RWPE2 (cell line): ENCODE results near the gene CCL17.

Experiments used
- ATAC-seq: fragments of 200-7000 bp; cut with Tn5 transposase; 3 replicates; pipeline ENCODE4 v1.9.1; 2021; ENCODE audit warnings: low read depth
- DNase-seq: peaks from one replicate; pipeline ENCODE4 v3.0.0-alpha.2; 2020; ENCODE audit warnings: low spot score
- H3K27ac ChIP-seq: fragments of 450-650 bp; 2 replicates; pipeline ENCODE4 v1.5.1; 2017; ENCODE audit warnings: mild to moderate bottlenecking; ENCODE audit not compliant: poor library complexity, severe bottlenecking
- H3K27me3 ChIP-seq: fragments of 250-450 bp; sonication (Bioruptor Pico); 2 replicates; pipeline ENCODE4 v1.5.1; 2021; ENCODE audit warnings: mild to moderate bottlenecking, moderate library complexity; ENCODE audit not compliant: insufficient read depth, poor library complexity, severe bottlenecking
- H3K36me3 ChIP-seq: fragments of 250-450 bp; sonication (Bioruptor Pico); 2 replicates; pipeline ENCODE4 v1.5.1; 2020; ENCODE audit warnings: low read depth, mild to moderate bottlenecking, moderate library complexity
- H3K4me1 ChIP-seq: fragments of 250-450 bp; sonication (Bioruptor Pico); 2 replicates; pipeline ENCODE4 v1.5.1; 2021; ENCODE audit warnings: mild to moderate bottlenecking, moderate library complexity; ENCODE audit not compliant: insufficient read depth, poor library complexity, severe bottlenecking
- H3K4me3 ChIP-seq: fragments of 250-450 bp; sonication (Bioruptor Pico); 2 replicates; pipeline ENCODE4 v1.5.1; 2021; ENCODE audit warnings: mild to moderate bottlenecking, moderate library complexity; ENCODE audit not compliant: severe bottlenecking
- H3K9me3 ChIP-seq: fragments of 250-450 bp; sonication (Bioruptor Pico); 2 replicates; pipeline ENCODE4 v1.5.1; 2021; ENCODE audit warnings: mild to moderate bottlenecking, moderate library complexity; ENCODE audit not compliant: severe bottlenecking
- CTCF ChIP-seq: fragments of 450-650 bp; IDR thresholded peaks from one replicate; pipeline ENCODE4 v1.5.1; 2017; ENCODE audit warnings: mild to moderate bottlenecking, moderate library complexity; ENCODE audit not compliant: poor library complexity, severe bottlenecking

The CCL17 gene

GRCh38 chr16:57427824-57428223, 23.3 kb downstream of the CCL17 start:
- Histone ChIP-seq H3K27me3 (no peaks in the 10 kb centered on the region), H3K4me3 (no peak overlapping the region), H3K9me3 (no peaks in the 10 kb centered on the region), H3K27ac (no peak overlapping the region), H3K4me1 (no peaks in the 10 kb centered on the region), H3K36me3 (peaks cover 50% of the 10 kb centered on the region)
- DNase-seq (no peak), ATAC-seq (no peak)
- no peak for TF ChIP-seq CTCF

- no peak for ATAC-seq
Measured at GRCh38 chr16:57430955-57431354, 26.4 kb downstream of the CCL17 start.

GRCh38 chr16:57432505-57432904, 27.9 kb downstream of the CCL17 start:
- no peaks in the 10 kb centered on the region for H3K4me1 ChIP-seq

More at GRCh38 chr16:57430955-57431354, 26.4 kb downstream of the CCL17 start:
- no peaks in the 10 kb centered on the region for H3K9me3 ChIP-seq
- no peaks in the 10 kb centered on the region for H3K4me1 ChIP-seq
- DNase-seq: no peak
- TF ChIP-seq CTCF: no peak
- H3K27me3 ChIP-seq: no peaks in the 10 kb centered on the region
- no peak overlapping the region for H3K27ac ChIP-seq
- no peak overlapping the region for H3K4me3 ChIP-seq
- peaks cover 81% of the 10 kb centered on the region for H3K36me3 ChIP-seq

GRCh38 chr16:57432989-57433388, 28.4 kb downstream of the CCL17 start:
- ATAC-seq: no peak
- H3K36me3 ChIP-seq: peaks cover 93% of the 10 kb centered on the region

More at GRCh38 chr16:57432505-57432904, 27.9 kb downstream of the CCL17 start:
- DNase-seq: no peak
- H3K36me3 ChIP-seq: peaks cover 93% of the 10 kb centered on the region
- H3K27me3 ChIP-seq: no peaks in the 10 kb centered on the region
- no peak overlapping the region for H3K27ac ChIP-seq
- no peak for TF ChIP-seq CTCF
- H3K4me3 ChIP-seq: no peak overlapping the region
- no peak for ATAC-seq
- H3K9me3 ChIP-seq: no peaks in the 10 kb centered on the region

More at GRCh38 chr16:57432989-57433388, 28.4 kb downstream of the CCL17 start:
- Histone ChIP-seq H3K27ac (no peak overlapping the region), H3K9me3 (no peaks in the 10 kb centered on the region), H3K27me3 (no peaks in the 10 kb centered on the region), H3K4me3 (no peak overlapping the region), H3K4me1 (no peaks in the 10 kb centered on the region)
- no peak for DNase-seq
- no peak for TF ChIP-seq CTCF
